GM23338 (cell line): Measurements from ENCODE around the gene GPAT2.
"Not testable (repeated sequence)": the region's sequence is repeated elsewhere in the genome, so short reads cannot be mapped to it uniquely, and the experiment has no call there.

ENCODE experiments used
- CREB1 ChIP-seq: fragments of 250-450 bp; sonication (Bioruptor Pico); IDR thresholded peaks from 2 replicates; pipeline ENCODE4 v1.5.0; 2020; ENCODE audit warnings: low read depth, mild to moderate bottlenecking, moderate library complexity
- CTCF ChIP-seq, 2 experiments: fragments of 200-600 bp in 1 of 2; sonication (generic) in 1 of 2; conservative IDR thresholded peaks; 2 replicates each; pipeline versions ENCODE4 v1.5.1 to v1.6.1; 2016 to 2017; ENCODE audit warnings: antibody characterized with exemption in 2 of 2, low read depth in 2 of 2, mild to moderate bottlenecking in 2 of 2, moderate library complexity in 1 of 2
- ETS1 ChIP-seq: IDR thresholded peaks from 2 replicates; pipeline ENCODE4 v1.6.1; 2016; ENCODE audit warnings: antibody characterized with exemption
- EZH2 ChIP-seq: fragments of 200-600 bp; sonication (generic); IDR thresholded peaks from one replicate; pipeline ENCODE4 v1.8.0; 2017; ENCODE audit warnings: antibody characterized with exemption, mild to moderate bottlenecking, low read depth; ENCODE audit not compliant: unreplicated experiment
- EZH2phosphoT487 ChIP-seq: fragments of 200-600 bp; sonication (generic); IDR thresholded peaks from one replicate; pipeline ENCODE4 v1.8.1; 2018; ENCODE audit warnings: antibody characterized with exemption; ENCODE audit not compliant: unreplicated experiment
- JUNB ChIP-seq: IDR thresholded peaks from one replicate; pipeline ENCODE4 v1.6.1; 2016; ENCODE audit warnings: antibody characterized with exemption; ENCODE audit not compliant: unreplicated experiment
- NANOG ChIP-seq: IDR thresholded peaks from 2 replicates; pipeline ENCODE4 v1.6.1; 2016; ENCODE audit warnings: antibody characterized with exemption, borderline replicate concordance
- POLR2AphosphoS5 ChIP-seq: IDR thresholded peaks from 2 replicates; pipeline ENCODE4 v1.6.1; 2016; ENCODE audit warnings: antibody characterized with exemption, low read depth
- REST ChIP-seq: IDR thresholded peaks from one replicate; pipeline ENCODE4 v1.6.1; 2018; ENCODE audit warnings: antibody characterized with exemption; ENCODE audit not compliant: unreplicated experiment
- STAT1 ChIP-seq: IDR thresholded peaks from one replicate; pipeline ENCODE4 v1.6.1; 2016; ENCODE audit warnings: antibody characterized with exemption; ENCODE audit not compliant: unreplicated experiment
- ZNF114 ChIP-seq: fragments of 250-450 bp; sonication (Bioruptor Pico); IDR thresholded peaks from 2 replicates; pipeline ENCODE4 v1.5.0; 2020; ENCODE audit warnings: mild to moderate bottlenecking, moderate library complexity
- ZNF331 ChIP-seq: fragments of 250-450 bp; sonication (Bioruptor Pico); IDR thresholded peaks from 2 replicates; pipeline ENCODE4 v1.5.0; 2020; ENCODE audit warnings: low read depth, mild to moderate bottlenecking, moderate library complexity

GRCh38 chr2:96070351-96070750 is 35.6 kb upstream of the GPAT2 start:
- not testable (repeated sequence) for TF ChIP-seq EZH2; CTCF (conservative IDR thresholded peaks at IDR 0.05; ENCODE audit: low read depth in 2 of 2); POLR2AphosphoS5; REST; EZH2phosphoT487; CREB1; JUNB; ETS1; ZNF114; NANOG; ZNF331 (CRISPR knock-in tag); STAT1
